Measurements from ENCODE around the gene FBXO31. TPM values are rescaled to one million over a fixed set of nuclear protein-coding genes. Genes with fewer than 3 reads are reported as not detected.
"Not testable (repeated sequence)": the region's sequence is repeated elsewhere in the genome, so short reads cannot be mapped to it uniquely, and the experiment has no call there.

The FBXO31 gene
- polyA plus RNA-seq, 1 donor from 2014 or later: 20.6 TPM

GRCh38 chr16:87380881-87381280, 2.7 kb downstream of the FBXO31 start:
- Histone ChIP-seq H3K27me3 (ENCODE audit: insufficient read depth, low read depth, low read length) (no peaks in the 10 kb centered on the region), H3K9ac (ENCODE audit: low read length) (no peak overlapping the region), H3K79me2 (replicated peaks; ENCODE audit: insufficient read depth, low read length) (peaks cover 19% of the 10 kb centered on the region), H4K20me1 (ENCODE audit: insufficient read depth) (no peaks in the 10 kb centered on the region), H3K9me2 (ENCODE audit: insufficient read depth, low read length) (no peaks in the 10 kb centered on the region), H3F3A (ENCODE audit: insufficient read depth, low read length, poor library complexity, severe bottlenecking) (no peaks in the 10 kb centered on the region), H3K27ac (ENCODE audit: low read length) (no peak overlapping the region), H3K9me3 (ENCODE audit: low read length) (no peaks in the 10 kb centered on the region), H2AFZ (ENCODE audit: low read depth, low read length) (no peak overlapping the region), H3K36me3 (ENCODE audit: insufficient read depth, low read length) (no peaks in the 10 kb centered on the region), H3K4me2 (ENCODE audit: low read length) (no peak overlapping the region), H3K4me3 (ENCODE audit: low read length) (peak overlapping the region; percentile 87)
- TF ChIP-seq POLR2AphosphoS5 (IDR thresholded peaks at IDR 0.05) (no peak), RAD21 (conservative IDR thresholded peaks at IDR 0.05) (no peak), SMC3 (conservative IDR thresholded peaks at IDR 0.05; ENCODE audit: poor library complexity) (no peak), CTCF (IDR thresholded peaks at IDR 0.05; ENCODE audit: poor library complexity, severe bottlenecking) (no peak), REST (IDR thresholded peaks at IDR 0.05; ENCODE audit: borderline replicate concordance) (no peak), EP300 (conservative IDR thresholded peaks at IDR 0.05; ENCODE audit: poor library complexity, severe bottlenecking) (no peak), EZH2 (IDR thresholded peaks at IDR 0.05; ENCODE audit: borderline replicate concordance, insufficient read depth, low read length, poor library complexity, severe bottlenecking) (no peak)

GRCh38 chr16:87380403-87380802, 3.2 kb downstream of the FBXO31 start:
- H3K27ac ChIP-seq (ENCODE audit: low read length): no peak overlapping the region
- H3K9ac ChIP-seq (ENCODE audit: low read length): no peak overlapping the region

GRCh38 chr16:87379312-87379752, 4.2 kb downstream of the FBXO31 start:
- not testable (repeated sequence) for H4K20me1 ChIP-seq (ENCODE audit: insufficient read depth); H3K9me2 ChIP-seq (ENCODE audit: insufficient read depth, low read length); H3K9ac ChIP-seq (ENCODE audit: low read length); H3K9me3 ChIP-seq (ENCODE audit: low read length); H3K36me3 ChIP-seq (ENCODE audit: insufficient read depth, low read length); H3K4me2 ChIP-seq (ENCODE audit: low read length); H2AFZ ChIP-seq (ENCODE audit: low read depth, low read length); H3K4me3 ChIP-seq (ENCODE audit: low read length); H3K27ac ChIP-seq (ENCODE audit: low read length); H3K27me3 ChIP-seq (ENCODE audit: insufficient read depth, low read depth, low read length); H3F3A ChIP-seq (ENCODE audit: insufficient read depth, low read length, poor library complexity, severe bottlenecking)
- H3K79me2 ChIP-seq (replicated peaks; ENCODE audit: insufficient read depth, low read length): peaks cover 19% of the 10 kb centered on the region

More at GRCh38 chr16:87380403-87380802, 3.2 kb downstream of the FBXO31 start:
- Histone ChIP-seq H3K4me3 (ENCODE audit: low read length) (no peak overlapping the region), H3K79me2 (replicated peaks; ENCODE audit: insufficient read depth, low read length) (peaks cover 19% of the 10 kb centered on the region), H4K20me1 (ENCODE audit: insufficient read depth) (no peaks in the 10 kb centered on the region), H3K4me2 (ENCODE audit: low read length) (no peak overlapping the region), H3K36me3 (ENCODE audit: insufficient read depth, low read length) (no peaks in the 10 kb centered on the region), H3F3A (ENCODE audit: insufficient read depth, low read length, poor library complexity, severe bottlenecking) (no peaks in the 10 kb centered on the region), H2AFZ (ENCODE audit: low read depth, low read length) (no peak overlapping the region), H3K9me3 (ENCODE audit: low read length) (no peaks in the 10 kb centered on the region), H3K27me3 (ENCODE audit: insufficient read depth, low read depth, low read length) (no peaks in the 10 kb centered on the region), H3K9me2 (ENCODE audit: insufficient read depth, low read length) (no peaks in the 10 kb centered on the region)
- TF ChIP-seq SMC3 (conservative IDR thresholded peaks at IDR 0.05; ENCODE audit: poor library complexity): no peak
- no peak for TF ChIP-seq REST (IDR thresholded peaks at IDR 0.05; ENCODE audit: borderline replicate concordance)
- no peak for TF ChIP-seq MXI1 (conservative IDR thresholded peaks at IDR 0.05; ENCODE audit: poor library complexity, severe bottlenecking)
- no peak for TF ChIP-seq EZH2 (IDR thresholded peaks at IDR 0.05; ENCODE audit: borderline replicate concordance, insufficient read depth, low read length, poor library complexity, severe bottlenecking)
- no peak for TF ChIP-seq RAD21 (conservative IDR thresholded peaks at IDR 0.05)
